Measurements from ENCODE around the gene MYMK. TPM values are rescaled to one million over a fixed set of nuclear protein-coding genes. Genes with fewer than 3 reads are reported as not detected.
A peak's percentile ranks its signal among the peaks of the same experiment; 100 is the strongest.

MYMK gene
- total and polyA plus RNA-seq, 2 of the 13 experiments (the other 11 are each of a cell fraction or from before 2014, with no cell fraction given): not detected

DNA sequence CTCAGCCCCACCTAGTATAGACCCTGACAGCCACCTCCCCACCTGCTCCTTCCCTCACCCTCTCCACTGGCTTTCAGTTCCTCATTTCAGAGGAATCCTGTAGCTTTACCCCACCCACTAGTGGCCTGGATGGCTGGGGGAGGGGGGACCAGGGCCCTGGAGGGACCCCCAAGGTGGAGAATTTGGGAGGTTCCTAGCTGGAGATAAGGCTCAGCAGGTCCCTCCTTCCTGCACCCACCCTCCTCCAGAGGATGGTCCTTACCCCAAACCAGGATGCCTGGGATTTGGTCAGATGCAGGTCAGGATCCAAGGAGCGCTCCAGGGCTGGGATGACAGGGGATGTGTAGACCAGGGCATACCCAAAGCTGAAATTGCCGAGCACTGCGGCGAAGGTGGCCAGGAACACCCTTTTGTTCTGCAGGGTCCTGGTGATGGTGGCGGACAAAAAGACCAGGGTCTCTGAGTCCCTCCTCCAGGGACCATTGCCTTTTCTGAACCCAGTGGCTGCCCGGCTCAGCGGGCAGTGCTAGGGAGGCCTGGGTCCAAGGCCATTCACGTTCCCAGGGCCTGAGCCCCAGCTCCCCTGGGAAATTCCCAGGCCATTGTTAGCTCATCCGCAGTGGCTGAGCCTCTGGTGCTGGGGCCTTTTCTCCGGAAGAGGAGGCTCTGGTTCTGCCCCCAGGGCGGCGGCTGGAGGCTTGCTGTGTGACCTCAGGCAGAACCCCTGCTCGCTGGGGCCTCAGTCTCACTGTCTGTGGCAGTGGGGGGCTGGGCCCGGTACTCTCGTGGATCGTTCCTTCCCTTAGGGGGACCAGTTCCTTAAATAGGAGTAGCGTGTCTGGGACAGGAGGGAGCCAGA, 46.5 kb downstream of the MYMK start (continued):
- TF ChIP-seq HNF1A (IDR thresholded peaks at IDR 0.05; ENCODE audit: low read depth): no peak
- TF ChIP-seq HNF1A (CRISPR knock-in tag; IDR thresholded peaks at IDR 0.05; ENCODE audit: borderline replicate concordance): no peak
- no peak for TF ChIP-seq TGIF2 (CRISPR knock-in tag; IDR thresholded peaks at IDR 0.05)
- no peak for TF ChIP-seq AKAP8 (CRISPR knock-in tag; IDR thresholded peaks at IDR 0.05)
- no peak for TF ChIP-seq KAT2B (IDR thresholded peaks at IDR 0.05; ENCODE audit: borderline replicate concordance, low read depth, low read length)
- no peak for TF ChIP-seq ZNF264 (CRISPR knock-in tag; IDR thresholded peaks at IDR 0.05)
- TF ChIP-seq MTF2 (CRISPR knock-in tag; IDR thresholded peaks at IDR 0.05; ENCODE audit: borderline replicate concordance): no peak
- 0 out of 2 replicates have a peak, but pooled peaks have one; percentile 40 for TF ChIP-seq CCDC6 (CRISPR knock-in tag; IDR thresholded peaks at IDR 0.05)
- TF ChIP-seq AHDC1 (CRISPR knock-in tag; IDR thresholded peaks at IDR 0.05; ENCODE audit: borderline replicate concordance): no peak
- TF ChIP-seq, protein P1, sequence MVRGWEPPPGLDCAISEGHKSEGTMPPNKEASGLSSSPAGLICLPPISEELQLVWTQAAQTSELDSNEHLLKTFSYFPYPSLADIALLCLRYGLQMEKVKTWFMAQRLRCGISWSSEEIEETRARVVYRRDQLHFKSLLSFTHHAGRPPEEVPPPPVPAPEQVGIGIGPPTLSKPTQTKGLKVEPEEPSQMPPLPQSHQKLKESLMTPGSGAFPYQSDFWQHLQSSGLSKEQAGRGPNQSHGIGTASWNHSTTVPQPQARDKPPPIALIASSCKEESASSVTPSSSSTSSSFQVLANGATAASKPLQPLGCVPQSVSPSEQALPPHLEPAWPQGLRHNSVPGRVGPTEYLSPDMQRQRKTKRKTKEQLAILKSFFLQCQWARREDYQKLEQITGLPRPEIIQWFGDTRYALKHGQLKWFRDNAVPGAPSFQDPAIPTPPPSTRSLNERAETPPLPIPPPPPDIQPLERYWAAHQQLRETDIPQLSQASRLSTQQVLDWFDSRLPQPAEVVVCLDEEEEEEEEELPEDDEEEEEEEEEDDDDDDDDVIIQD (CRISPR knock-in tag; IDR thresholded peaks at IDR 0.05; ENCODE audit: low read depth): no peak
- TF ChIP-seq ZNF33B (CRISPR knock-in tag; IDR thresholded peaks at IDR 0.05): no peak
- TF ChIP-seq, protein P2, sequence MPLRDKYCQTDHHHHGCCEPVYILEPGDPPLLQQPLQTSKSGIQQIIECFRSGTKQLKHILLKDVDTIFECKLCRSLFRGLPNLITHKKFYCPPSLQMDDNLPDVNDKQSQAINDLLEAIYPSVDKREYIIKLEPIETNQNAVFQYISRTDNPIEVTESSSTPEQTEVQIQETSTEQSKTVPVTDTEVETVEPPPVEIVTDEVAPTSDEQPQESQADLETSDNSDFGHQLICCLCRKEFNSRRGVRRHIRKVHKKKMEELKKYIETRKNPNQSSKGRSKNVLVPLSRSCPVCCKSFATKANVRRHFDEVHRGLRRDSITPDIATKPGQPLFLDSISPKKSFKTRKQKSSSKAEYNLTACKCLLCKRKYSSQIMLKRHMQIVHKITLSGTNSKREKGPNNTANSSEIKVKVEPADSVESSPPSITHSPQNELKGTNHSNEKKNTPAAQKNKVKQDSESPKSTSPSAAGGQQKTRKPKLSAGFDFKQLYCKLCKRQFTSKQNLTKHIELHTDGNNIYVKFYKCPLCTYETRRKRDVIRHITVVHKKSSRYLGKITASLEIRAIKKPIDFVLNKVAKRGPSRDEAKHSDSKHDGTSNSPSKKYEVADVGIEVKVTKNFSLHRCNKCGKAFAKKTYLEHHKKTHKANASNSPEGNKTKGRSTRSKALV (CRISPR knock-in tag; IDR thresholded peaks at IDR 0.05): no peak
- TF ChIP-seq, protein P3, sequence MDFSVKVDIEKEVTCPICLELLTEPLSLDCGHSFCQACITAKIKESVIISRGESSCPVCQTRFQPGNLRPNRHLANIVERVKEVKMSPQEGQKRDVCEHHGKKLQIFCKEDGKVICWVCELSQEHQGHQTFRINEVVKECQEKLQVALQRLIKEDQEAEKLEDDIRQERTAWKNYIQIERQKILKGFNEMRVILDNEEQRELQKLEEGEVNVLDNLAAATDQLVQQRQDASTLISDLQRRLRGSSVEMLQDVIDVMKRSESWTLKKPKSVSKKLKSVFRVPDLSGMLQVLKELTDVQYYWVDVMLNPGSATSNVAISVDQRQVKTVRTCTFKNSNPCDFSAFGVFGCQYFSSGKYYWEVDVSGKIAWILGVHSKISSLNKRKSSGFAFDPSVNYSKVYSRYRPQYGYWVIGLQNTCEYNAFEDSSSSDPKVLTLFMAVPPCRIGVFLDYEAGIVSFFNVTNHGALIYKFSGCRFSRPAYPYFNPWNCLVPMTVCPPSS (IDR thresholded peaks at IDR 0.05): no peak
